AG09309 (cell line): Measurements from ENCODE around the gene SLF2.

Experiments
- DNase-seq: peaks from one replicate; pipeline ENCODE4 v3.0.0-alpha.2; 2010; ENCODE audit warnings: low read depth
- H3K4me3 ChIP-seq: 2 replicates; pipeline ENCODE4 v1.5.1; 2011; ENCODE audit warnings: mild to moderate bottlenecking, low read depth, low read length, moderate library complexity; ENCODE audit not compliant: control insufficient read depth
- TF ChIP-seq, protein P1 (sequence below): IDR thresholded peaks from 2 replicates; pipeline ENCODE4 v1.5.1; 2011; ENCODE audit warnings: mild to moderate bottlenecking, low read depth, low read length, inconsistent platforms; ENCODE audit not compliant: insufficient read depth, control insufficient read depth; ENCODE audit errors: missing control alignments

Gene SLF2

DNA sequence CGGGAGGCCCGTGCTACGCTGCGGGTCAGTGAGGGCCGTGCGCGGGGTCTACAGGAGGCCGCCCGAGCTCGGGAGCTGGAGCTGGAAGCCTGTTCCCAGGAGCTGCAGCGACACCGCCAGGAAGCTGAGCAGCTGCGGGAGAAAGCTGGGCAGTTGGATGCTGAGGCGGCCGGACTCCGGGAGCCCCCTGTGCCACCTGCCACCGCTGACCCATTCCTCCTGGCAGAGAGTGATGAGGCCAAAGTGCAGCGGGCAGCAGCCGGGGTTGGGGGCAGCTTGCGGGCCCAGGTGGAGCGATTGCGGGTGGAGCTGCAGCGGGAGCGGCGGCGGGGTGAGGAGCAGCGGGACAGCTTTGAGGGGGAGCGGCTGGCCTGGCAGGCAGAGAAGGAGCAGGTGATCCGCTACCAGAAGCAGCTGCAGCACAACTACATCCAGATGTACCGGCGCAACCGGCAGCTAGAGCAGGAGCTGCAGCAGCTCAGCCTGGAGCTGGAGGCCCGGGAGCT lies 93.9 kb downstream of the SLF2 start:
- no peak for DNase-seq
- H3K4me3 ChIP-seq: no peak overlapping the region
- TF ChIP-seq, protein P1, sequence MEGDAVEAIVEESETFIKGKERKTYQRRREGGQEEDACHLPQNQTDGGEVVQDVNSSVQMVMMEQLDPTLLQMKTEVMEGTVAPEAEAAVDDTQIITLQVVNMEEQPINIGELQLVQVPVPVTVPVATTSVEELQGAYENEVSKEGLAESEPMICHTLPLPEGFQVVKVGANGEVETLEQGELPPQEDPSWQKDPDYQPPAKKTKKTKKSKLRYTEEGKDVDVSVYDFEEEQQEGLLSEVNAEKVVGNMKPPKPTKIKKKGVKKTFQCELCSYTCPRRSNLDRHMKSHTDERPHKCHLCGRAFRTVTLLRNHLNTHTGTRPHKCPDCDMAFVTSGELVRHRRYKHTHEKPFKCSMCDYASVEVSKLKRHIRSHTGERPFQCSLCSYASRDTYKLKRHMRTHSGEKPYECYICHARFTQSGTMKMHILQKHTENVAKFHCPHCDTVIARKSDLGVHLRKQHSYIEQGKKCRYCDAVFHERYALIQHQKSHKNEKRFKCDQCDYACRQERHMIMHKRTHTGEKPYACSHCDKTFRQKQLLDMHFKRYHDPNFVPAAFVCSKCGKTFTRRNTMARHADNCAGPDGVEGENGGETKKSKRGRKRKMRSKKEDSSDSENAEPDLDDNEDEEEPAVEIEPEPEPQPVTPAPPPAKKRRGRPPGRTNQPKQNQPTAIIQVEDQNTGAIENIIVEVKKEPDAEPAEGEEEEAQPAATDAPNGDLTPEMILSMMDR: no peak

DNA sequence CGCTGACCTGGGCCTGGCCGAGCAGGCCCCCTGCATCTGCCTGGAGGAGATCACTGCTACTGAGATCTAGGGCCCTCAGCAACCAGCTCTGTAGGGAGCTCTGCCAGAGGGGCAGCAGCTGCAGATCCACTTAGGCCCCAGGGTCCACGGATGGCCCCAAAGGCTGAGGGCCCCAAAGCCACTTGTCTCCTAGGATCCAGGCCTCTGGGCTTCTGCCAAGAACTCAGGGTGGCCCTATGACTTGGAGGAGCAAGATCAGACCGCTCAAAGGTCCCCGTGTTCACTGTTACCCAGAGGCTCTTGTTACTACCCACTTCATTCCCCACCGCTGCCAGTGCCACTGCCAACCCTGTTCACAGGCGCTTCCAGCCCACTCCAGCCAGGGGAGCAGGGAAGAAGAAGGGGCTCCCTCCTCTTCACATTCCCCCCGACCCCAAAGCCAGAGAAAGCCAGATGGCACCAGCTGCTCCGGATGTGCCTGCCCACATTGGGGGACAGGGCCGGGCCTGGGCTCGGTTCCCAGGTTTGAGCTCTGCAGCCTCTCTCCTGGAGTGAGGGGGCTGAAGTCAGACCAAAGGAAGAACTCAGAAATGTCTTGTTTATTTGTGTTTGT lies 94.4 kb downstream of the SLF2 start:
- no peak overlapping the region for H3K4me3 ChIP-seq
- no peak for DNase-seq
- TF ChIP-seq, protein P1: no peak

DNA sequence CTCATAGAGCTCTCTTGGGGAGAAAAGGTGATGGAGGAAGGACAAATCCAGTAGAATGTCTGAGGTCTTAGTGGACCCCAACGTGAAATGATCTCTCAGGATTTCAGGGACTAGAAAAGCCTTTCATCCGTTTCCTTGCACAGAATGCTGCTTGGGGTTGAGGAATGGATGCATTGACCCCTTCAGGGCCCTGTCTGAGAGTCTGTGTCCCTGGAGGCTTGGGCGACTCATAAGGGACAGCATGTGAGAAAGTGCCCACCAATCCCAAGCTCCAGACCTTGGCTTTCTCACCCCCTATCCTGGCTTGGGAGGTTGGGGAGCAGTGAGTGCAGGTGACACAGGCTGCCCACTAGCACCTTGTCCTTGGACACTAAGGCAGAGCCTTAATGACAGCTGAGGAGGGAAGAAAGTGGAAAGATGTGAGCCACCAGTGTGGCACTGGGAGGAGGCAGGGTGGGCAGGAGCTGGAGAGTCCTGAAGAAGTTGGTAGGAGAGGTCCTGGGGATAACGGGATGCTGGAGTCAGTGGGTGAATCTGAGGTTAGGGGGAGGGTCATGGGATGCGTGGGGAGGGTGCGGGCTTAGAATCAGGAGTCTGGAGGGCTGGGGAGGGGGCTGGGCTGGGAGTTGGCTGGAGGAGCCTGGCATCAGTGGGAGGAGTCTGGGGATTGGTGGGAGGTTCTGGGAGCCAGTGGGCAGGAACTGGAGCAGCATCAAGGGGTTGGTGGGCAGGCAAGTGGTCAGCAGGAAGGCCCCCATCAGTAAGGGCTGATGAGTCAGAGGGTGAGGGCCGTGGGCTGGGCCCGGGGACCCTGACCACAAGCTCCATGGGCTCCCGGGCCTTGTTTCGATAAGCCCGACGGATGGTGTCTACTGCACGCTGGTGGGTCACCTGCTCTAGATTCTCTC lies 95.4 kb downstream of the SLF2 start:
- TF ChIP-seq, protein P1: no peak
- H3K4me3 ChIP-seq: no peak overlapping the region
- DNase-seq: no peak

DNA sequence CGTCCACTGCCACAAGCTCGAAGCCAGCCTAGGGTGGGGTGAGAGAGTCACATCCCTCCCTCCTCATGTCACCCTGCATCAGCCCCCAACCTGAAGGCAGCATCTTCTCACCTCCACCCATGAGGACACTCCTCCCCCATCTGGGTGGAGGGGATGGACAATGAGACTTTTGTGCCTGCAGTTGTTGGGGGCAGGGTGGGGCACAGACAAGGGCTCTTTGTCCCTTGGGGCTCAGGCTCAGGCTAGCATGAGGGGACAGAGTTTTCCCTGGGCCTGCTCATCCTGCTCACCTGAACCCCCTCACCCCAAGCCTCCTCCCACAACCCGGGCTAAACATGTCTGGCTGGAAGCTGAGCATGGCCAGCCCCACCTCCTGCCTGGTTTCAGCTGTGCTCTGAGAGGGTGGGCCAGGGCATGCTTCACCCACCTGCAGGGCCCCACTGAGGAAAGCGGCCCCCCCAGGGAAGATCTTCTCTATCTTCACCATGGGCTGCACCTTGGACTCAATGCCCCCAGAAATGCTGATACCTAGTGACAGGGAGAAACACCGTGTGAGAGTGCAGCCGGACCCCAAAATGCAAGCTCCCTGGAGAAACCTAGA lies 96.2 kb downstream of the SLF2 start:
- TF ChIP-seq, protein P1: no peak
- no peak overlapping the region for H3K4me3 ChIP-seq
- DNase-seq: no peak

DNA sequence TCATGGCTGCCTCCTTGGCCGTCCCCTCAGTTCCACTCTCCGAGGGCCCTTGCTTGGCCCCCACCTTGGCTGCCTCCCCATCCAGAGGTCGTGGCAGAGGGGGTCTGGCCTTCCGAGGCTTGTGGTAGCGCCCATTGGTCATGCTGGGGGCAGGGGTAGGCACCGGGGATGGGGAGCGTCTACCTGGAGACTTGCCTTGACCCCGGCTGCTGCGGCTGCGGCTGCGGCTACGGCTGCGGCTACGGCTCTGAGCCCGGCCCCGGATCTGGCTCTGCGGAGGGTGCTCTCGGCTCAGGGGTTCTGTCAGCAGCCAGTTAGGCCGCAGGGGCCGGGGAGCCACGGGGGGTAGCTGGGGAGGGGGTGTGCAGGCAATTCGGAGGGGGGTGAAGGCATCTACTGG lies 97.6 kb downstream of the SLF2 start:
- no peak for DNase-seq
- TF ChIP-seq, protein P1: no peak
- H3K4me3 ChIP-seq: no peak overlapping the region

DNA sequence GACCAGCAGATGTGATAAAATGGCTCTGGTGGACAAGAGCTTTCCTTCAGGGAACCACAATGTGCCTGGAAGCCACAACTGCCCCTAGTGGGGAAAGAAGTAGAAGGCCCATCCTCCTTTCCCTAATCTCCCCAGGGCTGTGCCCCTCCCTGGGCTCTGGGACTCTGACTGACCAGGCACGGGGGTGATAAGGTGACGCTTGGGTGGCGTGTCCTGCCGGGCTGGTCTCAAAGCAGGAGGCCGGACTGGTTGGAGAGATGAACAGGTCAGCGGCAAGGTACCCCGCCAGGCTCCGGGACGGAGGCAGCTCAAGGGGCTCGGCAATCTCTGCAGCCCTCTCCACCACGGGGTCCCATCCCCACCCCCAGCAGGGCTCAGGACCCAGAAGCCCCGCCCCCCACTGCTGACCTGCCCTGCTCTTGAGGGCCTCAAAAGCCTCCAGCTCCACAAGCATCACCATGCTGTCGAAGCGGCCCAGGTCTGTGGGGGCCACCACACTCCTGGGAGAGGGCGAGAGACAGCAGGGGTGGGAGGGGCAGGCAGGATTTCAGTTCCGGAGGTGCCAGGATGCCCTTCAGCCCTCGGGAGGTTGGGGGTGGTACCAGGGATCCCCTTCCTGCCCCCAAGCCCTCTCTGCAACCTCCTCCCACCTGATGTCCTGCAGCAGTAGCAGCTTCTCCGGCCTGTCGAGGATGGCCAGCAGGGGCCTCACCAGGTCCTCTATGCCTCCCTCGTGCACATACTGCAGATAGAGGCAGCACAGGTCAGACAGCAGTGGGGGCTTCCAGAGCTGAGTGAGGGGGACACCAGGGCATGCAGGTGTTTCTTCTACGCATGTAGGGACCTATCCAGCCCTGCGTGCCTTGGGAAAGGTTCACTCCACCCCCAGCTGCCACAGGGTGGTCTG lies 99.0 kb downstream of the SLF2 start:
- no peak overlapping the region for H3K4me3 ChIP-seq
- TF ChIP-seq, protein P1: peak; percentile 43
- no peak for DNase-seq
